HG03066 (cell line): ENCODE results near the gene TSPAN17.

Experiments
- ATAC-seq: cut with Tn5 transposase; IDR thresholded peaks from one replicate; pipeline ENCODE4 v1.9.1; 2021; ENCODE audit warnings: low read depth; ENCODE audit not compliant: unreplicated experiment

The TSPAN17 gene

DNA sequence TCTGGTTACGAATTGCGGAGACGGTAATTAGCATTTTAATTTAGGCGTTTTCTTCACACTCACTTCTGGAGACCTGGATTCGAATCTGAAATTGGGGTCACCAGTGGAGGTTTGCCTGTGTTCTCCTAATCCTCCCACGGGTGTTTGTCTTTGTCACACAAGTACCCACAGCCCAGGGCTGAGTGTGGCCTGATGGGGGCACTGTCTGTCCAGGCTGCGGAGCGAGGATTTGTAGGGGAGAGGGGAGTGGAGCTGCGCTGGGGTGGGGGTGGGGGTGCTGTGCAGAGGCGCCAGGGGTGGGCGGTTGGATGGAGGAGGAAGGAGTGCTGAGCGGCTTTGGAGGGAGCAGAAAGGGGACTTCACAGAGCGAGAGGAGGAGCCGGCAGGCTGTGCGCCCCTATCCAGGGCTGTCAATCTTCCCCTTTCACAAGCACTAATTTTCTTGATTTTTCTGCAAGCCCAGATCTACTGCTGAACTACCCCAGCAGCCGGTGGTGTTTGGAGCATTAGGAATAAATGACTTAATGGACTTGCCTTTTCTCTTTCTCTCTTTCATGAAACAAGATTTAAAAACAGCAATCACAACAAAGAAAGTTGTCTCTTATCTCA is 53.1 kb downstream of the TSPAN17 start:
- ATAC-seq, result no peak

DNA sequence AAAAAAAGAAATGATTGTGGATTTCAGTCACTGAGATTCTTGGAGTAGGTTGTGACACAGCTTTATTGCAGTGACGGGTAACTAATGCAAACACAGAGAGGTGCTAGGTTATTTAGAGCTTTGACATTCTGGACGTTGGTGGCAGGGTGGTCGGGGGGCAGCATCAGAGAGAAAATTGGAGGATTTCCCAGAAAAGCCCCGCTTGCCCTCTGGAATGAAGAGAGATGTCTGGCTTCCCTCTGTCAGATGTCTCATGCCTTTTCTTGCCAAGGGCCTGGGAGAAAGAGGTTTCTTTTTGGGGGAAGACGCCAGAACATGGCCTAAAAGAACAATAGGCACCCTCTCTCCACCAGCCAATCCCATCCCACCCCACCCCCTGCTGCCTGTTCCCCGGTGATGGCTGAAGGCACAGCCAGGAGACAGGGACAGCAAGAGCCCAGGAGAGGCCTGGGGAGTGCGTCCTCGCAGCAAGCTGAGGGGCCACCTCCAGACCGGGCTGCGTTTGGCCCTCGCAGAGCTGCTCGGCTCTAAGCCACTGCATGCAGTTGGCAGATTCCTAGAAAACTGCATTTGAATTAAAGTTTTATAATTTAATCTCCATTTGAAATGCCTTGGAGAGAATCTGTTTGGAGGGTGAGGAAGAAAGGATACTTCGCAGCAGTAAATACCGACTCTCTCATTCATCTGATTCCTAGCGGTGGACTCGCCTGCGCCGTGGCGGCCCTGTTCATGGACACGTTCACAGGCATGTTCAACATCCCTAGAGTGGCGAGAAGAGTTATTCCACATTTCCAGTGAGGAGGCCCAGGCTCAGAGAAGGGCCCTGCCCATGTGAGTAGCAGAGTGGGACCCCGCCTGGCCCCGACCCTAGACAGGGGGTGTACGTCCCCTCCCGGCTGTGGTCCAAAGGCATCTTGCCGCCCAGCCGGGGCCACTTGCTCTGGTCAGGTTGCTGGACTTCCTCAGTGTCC is 55.7 kb downstream of the TSPAN17 start:
- no peak for ATAC-seq

DNA sequence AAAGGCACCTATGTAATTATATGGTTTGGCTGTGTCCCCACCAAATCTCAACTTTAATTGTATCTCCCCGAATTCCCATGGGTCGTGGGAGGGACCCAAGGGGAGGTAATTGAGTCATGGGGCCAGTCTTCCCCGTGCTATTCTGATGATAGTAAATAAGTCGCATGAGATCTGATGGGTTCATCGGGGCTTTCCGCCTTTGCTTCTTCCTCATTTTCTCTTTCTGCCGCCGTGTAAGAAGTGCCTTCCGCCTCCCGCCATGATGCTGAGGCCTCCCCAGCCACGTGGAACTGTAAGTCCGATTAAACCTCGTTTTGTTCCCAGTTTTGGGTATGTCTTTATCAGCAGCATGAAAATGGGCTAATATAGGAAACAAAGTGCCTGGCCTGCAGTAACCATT is 56.6 kb downstream of the TSPAN17 start:
- ATAC-seq, result no peak

DNA sequence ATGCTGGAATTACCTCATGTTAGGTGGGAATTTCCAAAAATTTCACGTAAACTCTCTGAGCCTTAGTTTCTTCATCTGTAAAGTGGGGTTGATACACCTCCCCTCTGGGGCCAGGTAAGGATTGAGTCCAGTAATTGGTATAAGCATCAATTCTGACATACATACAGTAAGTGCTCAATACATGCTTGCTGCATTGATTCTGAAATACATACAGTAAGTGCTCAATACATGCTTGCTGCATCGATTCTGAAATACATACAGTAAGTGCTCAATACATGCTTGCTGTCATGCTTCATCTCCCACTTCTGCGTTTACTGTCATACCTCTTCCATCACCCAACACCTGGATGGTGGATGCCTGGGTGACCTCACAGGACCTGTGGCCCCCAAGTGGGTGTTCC is 57.1 kb downstream of the TSPAN17 start:
- no peak for ATAC-seq

DNA sequence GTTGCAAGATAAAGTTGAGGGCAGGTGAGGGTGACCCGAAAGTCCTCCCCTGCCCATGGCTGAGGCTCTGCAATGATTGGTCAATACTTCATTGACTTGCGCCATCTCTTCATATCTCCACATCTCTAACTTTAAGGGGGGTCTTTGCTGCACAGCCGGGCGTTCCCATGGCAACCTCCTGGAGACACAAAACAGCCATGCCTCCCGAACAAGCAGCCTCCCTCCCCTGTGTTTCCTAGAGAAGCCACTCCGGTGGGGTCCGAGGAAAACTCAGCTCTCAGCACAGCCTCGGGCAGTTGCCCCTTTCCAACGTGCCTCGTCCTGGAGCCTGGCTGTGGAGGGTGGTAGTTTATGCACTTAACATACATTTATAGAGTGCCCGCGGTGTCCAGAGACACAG is 57.5 kb downstream of the TSPAN17 start:
- ATAC-seq, result no peak
